Stomach (tissue), 4 donors: ENCODE data around the gene PITPNM1.

ENCODE experiments used
- EP300 ChIP-seq: sonication (generic); formaldehyde crosslinking; IDR thresholded peaks from one replicate; pipeline ENCODE4 v1.6.1; 2017; ENCODE audit warnings: antibody characterized with exemption
- POLR2A ChIP-seq, 4 donors: fragments of 450-650 bp; IDR thresholded peaks; one replicate each; pipeline ENCODE4 v1.6.1; 2016; ENCODE audit warnings: antibody characterized with exemption in 4 of 4, control low read depth in 2 of 4, mild to moderate bottlenecking in 1 of 4, moderate library complexity in 1 of 4
- POLR2AphosphoS5 ChIP-seq, 3 donors: sonication (generic); formaldehyde crosslinking; IDR thresholded peaks; one replicate each; pipeline ENCODE4 v1.6.1; 2016; ENCODE audit warnings: antibody characterized with exemption in 3 of 3
- TF ChIP-seq, protein P1 (sequence below), 7 experiments: fragments of 450-650 bp in 4 of 7; fragments of 200-600 bp in 3 of 7; sonication (generic) in 3 of 7; IDR thresholded peaks; one replicate each; pipeline ENCODE4 v1.5.1; 2016 to 2019; ENCODE audit warnings: antibody characterized with exemption in 7 of 7, control low read depth in 2 of 7, mild to moderate bottlenecking in 1 of 7

DNA sequence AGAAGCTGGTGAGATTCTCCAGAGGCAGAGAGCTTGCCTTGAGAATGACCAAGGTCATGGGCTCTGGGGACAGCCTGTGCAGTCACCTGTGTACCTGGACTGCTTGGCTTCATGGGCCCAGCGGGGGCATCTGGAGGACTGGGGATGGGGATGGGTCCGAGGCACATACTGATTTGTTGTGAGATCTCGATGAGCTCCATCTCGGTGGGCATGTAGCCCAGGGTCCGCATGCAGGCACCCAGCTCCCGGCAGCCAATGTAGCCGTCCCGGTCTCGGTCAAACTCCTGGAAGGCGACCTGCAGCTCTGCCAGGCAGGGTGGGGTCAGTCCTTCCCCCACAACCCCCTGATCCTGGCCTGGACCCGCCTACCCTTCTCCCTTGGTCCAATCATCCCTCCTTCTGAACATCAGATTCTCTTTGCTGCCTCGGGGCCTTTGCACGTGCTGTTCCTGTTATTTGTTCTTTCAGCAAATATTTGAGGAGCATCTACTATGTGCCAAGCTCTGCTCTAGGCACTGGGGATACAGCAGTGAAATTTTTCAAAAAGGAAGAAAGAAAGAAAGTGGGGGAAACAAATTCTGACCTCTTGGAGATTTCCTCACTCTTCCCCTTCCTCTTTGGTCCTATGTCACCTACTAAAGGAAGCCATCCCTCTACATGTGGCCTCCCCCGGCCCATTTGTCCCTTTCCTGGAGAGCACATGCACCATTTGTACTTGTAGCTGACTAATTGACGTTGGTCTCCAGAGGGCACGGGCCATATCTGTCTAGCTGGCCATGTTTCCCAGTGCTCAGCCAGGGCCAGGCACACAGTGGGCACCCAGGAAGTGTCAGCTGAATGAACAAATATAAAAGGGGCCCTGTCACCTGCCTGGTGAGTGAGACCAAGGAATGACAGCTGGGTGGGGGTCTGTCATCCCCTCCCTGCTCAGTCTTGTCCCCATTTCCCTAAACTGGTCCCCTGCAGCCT, 16.0 kb upstream of the PITPNM1 start:
- TF ChIP-seq, protein P1, sequence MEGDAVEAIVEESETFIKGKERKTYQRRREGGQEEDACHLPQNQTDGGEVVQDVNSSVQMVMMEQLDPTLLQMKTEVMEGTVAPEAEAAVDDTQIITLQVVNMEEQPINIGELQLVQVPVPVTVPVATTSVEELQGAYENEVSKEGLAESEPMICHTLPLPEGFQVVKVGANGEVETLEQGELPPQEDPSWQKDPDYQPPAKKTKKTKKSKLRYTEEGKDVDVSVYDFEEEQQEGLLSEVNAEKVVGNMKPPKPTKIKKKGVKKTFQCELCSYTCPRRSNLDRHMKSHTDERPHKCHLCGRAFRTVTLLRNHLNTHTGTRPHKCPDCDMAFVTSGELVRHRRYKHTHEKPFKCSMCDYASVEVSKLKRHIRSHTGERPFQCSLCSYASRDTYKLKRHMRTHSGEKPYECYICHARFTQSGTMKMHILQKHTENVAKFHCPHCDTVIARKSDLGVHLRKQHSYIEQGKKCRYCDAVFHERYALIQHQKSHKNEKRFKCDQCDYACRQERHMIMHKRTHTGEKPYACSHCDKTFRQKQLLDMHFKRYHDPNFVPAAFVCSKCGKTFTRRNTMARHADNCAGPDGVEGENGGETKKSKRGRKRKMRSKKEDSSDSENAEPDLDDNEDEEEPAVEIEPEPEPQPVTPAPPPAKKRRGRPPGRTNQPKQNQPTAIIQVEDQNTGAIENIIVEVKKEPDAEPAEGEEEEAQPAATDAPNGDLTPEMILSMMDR (IDR thresholded peaks at IDR 0.05), result no peak
- TF ChIP-seq EP300, result no peak
- no peak for TF ChIP-seq POLR2AphosphoS5 (IDR thresholded peaks at IDR 0.05)
- TF ChIP-seq POLR2A (IDR thresholded peaks at IDR 0.05), result no peak
